Activated T-helper 17 cell treated with anti-CD3 and anti-CD28 coated beads, Interleukin-2, amount 50 U/mL, for 72 hours (primary cell): ENCODE results near the gene DKK3. TPM values are rescaled to one million over a fixed set of nuclear protein-coding genes. Genes with fewer than 3 reads are reported as not detected.

Experiments used
- ATAC-seq: fragments of 150-1000 bp; cut with Tn5 transposase; replicated peaks from 2 replicates; pipeline ENCODE4 v1.10.0; 2021; ENCODE audit warnings: mild to moderate bottlenecking, moderate library complexity
- H3K27ac Mint-ChIP-seq: one replicate; pipeline ENCODE4 v1.8.0; 2022; ENCODE audit warnings: mixed read lengths
- H3K27me3 Mint-ChIP-seq: one replicate; pipeline ENCODE4 v1.8.0; 2022; ENCODE audit warnings: mixed read lengths
- H3K36me3 Mint-ChIP-seq: one replicate; pipeline ENCODE4 v1.8.0; 2022; ENCODE audit warnings: low read depth, mild to moderate bottlenecking, mixed read lengths
- H3K4me1 Mint-ChIP-seq: one replicate; pipeline ENCODE4 v1.8.0; 2022; ENCODE audit warnings: mixed read lengths
- H3K4me3 Mint-ChIP-seq: one replicate; pipeline ENCODE4 v1.8.0; 2022; ENCODE audit warnings: mild to moderate bottlenecking, mixed read lengths
- H3K9me3 Mint-ChIP-seq: one replicate; pipeline ENCODE4 v1.8.0; 2022; ENCODE audit warnings: mixed read lengths
- total RNA-seq, 2 donors: library from RNA; stranded (reverse); gene quantifications; one replicate each; pipeline ENCODE4 v1.2.3, GENCODE V29; 2022

The DKK3 gene
- total RNA-seq, 2 donors from 2014 or later = not detected

GRCh38 chr11:11915625-11916024, 92.8 kb downstream of the DKK3 start:
- Mint-ChIP-seq H3K27me3 (no peaks in the 10 kb centered on the region), H3K4me1 (peaks cover 5% of the 10 kb centered on the region), H3K27ac (no peak overlapping the region), H3K9me3 (no peaks in the 10 kb centered on the region), H3K4me3 (no peak overlapping the region), H3K36me3 (peaks cover 79% of the 10 kb centered on the region)
- no peak for ATAC-seq

- Mint-ChIP-seq H3K9me3 (no peaks in the 10 kb centered on the region), H3K36me3 (peaks cover 79% of the 10 kb centered on the region), H3K4me1 (peaks cover 5% of the 10 kb centered on the region), H3K27ac (no peak overlapping the region), H3K27me3 (no peaks in the 10 kb centered on the region), H3K4me3 (no peak overlapping the region)
- no peak for ATAC-seq
Observed at GRCh38 chr11:11913395-11913794, 95.0 kb downstream of the DKK3 start.

Other genes starting within 250 kb of the DKK3 start
- 10 to 100 TPM; 37.1 to 58.2 TPM for gene USP47, start 166.7 kb downstream of the DKK3 start, total RNA-seq
- 100 to 1,000 TPM; 127 to 253 TPM for gene MICAL2, start 102.0 kb upstream of the DKK3 start, total RNA-seq